ENCODE measurements around the gene SMIM8. TPM values are rescaled to one million over a fixed set of nuclear protein-coding genes. Genes with fewer than 3 reads are reported as not detected.

SMIM8 gene
- total and polyA plus RNA-seq, 2 of the 4 experiments (the other 2 are of a cell fraction): 2.7 to 3.6 TPM

DNA sequence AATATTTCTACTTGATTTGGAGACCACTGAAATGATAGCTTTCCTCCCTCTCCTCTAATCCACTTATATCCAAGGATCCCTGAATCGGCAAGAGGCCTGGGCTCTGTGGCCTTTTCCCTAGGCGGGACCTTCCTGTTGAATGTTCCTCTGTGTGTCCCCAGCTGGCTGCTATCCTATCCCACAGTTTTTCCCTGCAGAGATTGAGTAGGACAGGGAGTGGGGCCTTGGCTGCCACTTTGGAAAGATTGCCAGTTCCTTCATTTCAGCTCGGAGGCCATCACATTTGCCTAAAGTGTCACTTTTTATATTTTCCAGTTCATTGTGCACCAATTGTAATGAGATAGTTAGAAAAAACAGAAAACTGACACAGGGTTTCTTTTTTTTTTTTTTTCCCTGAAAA is 38.9 kb upstream of the SMIM8 start:
- no peak overlapping the region for H3K4me3 ChIP-seq (ENCODE audit: insufficient read depth, low read depth, low read length)
- no peak overlapping the region for H3K18ac ChIP-seq (ENCODE audit: low read depth, low read length)
- BruUV-seq (replicated peaks): no TSS peak
- no peak overlapping the region for H3K4me2 ChIP-seq (ENCODE audit: low read depth, low read length)
- no peak overlapping the region for H2BK20ac ChIP-seq (ENCODE audit: low read depth, low read length)
- H4K8ac ChIP-seq (ENCODE audit: low read depth in 2 of 2, low read length in 2 of 2): no peak overlapping the region
- no peaks in the 10 kb centered on the region for H3K4me1 ChIP-seq (ENCODE audit: control insufficient read depth, insufficient read depth, low read length)
- H3K36me3 ChIP-seq (ENCODE audit: control insufficient read depth, insufficient read depth, low read length): no peaks in the 10 kb centered on the region
- H3K14ac ChIP-seq (replicated peaks; ENCODE audit: low read depth, low read length): no peak overlapping the region
- ChIA-PET POLR2A (ENCODE audit: unreplicated experiment) (interaction anchor here (0.6 kb wide), 1 partner anchor 112 kb away, joined by 8 read pairs; no protein-coding TSS in a partner anchor), CTCF (no interaction called here)
- H3K9me1 ChIP-seq (ENCODE audit: insufficient read depth, low read length): no peaks in the 10 kb centered on the region
- no peaks in the 10 kb centered on the region for H3K79me1 ChIP-seq (ENCODE audit: low read depth in 1 of 2, low read length in 2 of 2)
- no peak overlapping the region for H2BK15ac ChIP-seq (ENCODE audit: low read depth, low read length)
- no peak overlapping the region for H2BK5ac ChIP-seq (ENCODE audit: low read depth, low read length, poor library complexity, severe bottlenecking)
- DNase-seq (no peak), ATAC-seq (ENCODE audit: low read depth) (no peak)
- no peaks in the 10 kb centered on the region for H4K20me1 ChIP-seq (ENCODE audit: insufficient read depth, low read length)
- in situ Hi-C loops (cut with MboI; ENCODE audit: low sequenced_read_pairs): no loop called here
- H3K27ac ChIP-seq (ENCODE audit: insufficient read depth, low read length): no peak overlapping the region
- H4K91ac ChIP-seq (ENCODE audit: insufficient read depth, low read depth, low read length): no peak overlapping the region
- no peak overlapping the region for H2BK120ac ChIP-seq (ENCODE audit: low read depth, low read length)
- no peak overlapping the region for H3K23ac ChIP-seq (ENCODE audit: low read depth, low read length)
- no peak overlapping the region for H3K56ac ChIP-seq (ENCODE audit: extremely low read depth, insufficient read depth, low read length)
- intact Hi-C loops (cut with micrococcal nuclease): no loop called here
- H3K4ac ChIP-seq (ENCODE audit: low read depth, low read length): no peak overlapping the region
- H2AK9ac ChIP-seq (replicated peaks; ENCODE audit: low read depth, low read length, poor library complexity): no peak overlapping the region
- no peak overlapping the region for H4K5ac ChIP-seq (ENCODE audit: low read depth, low read length)
- TF ChIP-seq NFE2L2 (IDR thresholded peaks at IDR 0.05; ENCODE audit: low read depth, low read length) (no peak), RAD21 (IDR thresholded peaks at IDR 0.05; ENCODE audit: low read length) (no peak), MXI1 (IDR thresholded peaks at IDR 0.05; ENCODE audit: borderline replicate concordance, low read depth, low read length) (no peak), FOS (IDR thresholded peaks at IDR 0.05; ENCODE audit: low read depth, low read length) (no peak), SMC3 (IDR thresholded peaks at IDR 0.05; ENCODE audit: low read depth, low read length) (no peak), CHD1 (IDR thresholded peaks at IDR 0.05; ENCODE audit: low read depth, low read length) (no peak), CTCF (conservative IDR thresholded peaks at IDR 0.05; ENCODE audit: low read depth, low read length) (no peak), BHLHE40 (IDR thresholded peaks at IDR 0.05; ENCODE audit: low read depth, low read length) (no peak), RFX5 (IDR thresholded peaks at IDR 0.05; ENCODE audit: low read depth, low read length) (no peak), CEBPB (IDR thresholded peaks at IDR 0.05; ENCODE audit: low read depth, low read length) (no peak), MAZ (IDR thresholded peaks at IDR 0.05; ENCODE audit: borderline replicate concordance, low read depth, low read length) (no peak), RCOR1 (IDR thresholded peaks at IDR 0.05; ENCODE audit: insufficient replicate concordance, low read length) (no peak), POLR2A (IDR thresholded peaks at IDR 0.05; ENCODE audit: low read depth, low read length) (no peak)
- TF ChIP-seq, protein P1, sequence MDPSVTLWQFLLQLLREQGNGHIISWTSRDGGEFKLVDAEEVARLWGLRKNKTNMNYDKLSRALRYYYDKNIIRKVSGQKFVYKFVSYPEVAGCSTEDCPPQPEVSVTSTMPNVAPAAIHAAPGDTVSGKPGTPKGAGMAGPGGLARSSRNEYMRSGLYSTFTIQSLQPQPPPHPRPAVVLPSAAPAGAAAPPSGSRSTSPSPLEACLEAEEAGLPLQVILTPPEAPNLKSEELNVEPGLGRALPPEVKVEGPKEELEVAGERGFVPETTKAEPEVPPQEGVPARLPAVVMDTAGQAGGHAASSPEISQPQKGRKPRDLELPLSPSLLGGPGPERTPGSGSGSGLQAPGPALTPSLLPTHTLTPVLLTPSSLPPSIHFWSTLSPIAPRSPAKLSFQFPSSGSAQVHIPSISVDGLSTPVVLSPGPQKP (IDR thresholded peaks at IDR 0.05; ENCODE audit: borderline replicate concordance, low read depth, low read length): no peak
- no peak overlapping the region for H3K9ac ChIP-seq (ENCODE audit: low read depth, low read length)
- dilution Hi-C loops (cut with HindIII; ENCODE audit: low sequenced_read_pairs, unreplicated experiment): no loop called here
- H3K9me3 ChIP-seq (ENCODE audit: control insufficient read depth, insufficient read depth, low read length): no peaks in the 10 kb centered on the region
- WGBS, 2 experiments (ENCODE audit: extremely low coverage in 2 of 2, insufficient read length in 1 of 2): no CpG with 5 or more reads among the region's 3 CpGs
- H2AFZ ChIP-seq (replicated peaks; ENCODE audit: low read length, poor library complexity): no peak overlapping the region
- no peak overlapping the region for H2AK5ac ChIP-seq (ENCODE audit: low read depth, low read length)
- H3K27me3 ChIP-seq (ENCODE audit: control insufficient read depth, insufficient read depth, low read length): peaks cover under 1% of the 10 kb centered on the region; the same call in 1 of the 2 replicates

All from IMR-90 (cell line).